Colonic mucosa (tissue), 4 donors: Measurements from ENCODE around the gene DDHD1. TPM values are rescaled to one million over a fixed set of nuclear protein-coding genes. Genes with fewer than 3 reads are reported as not detected.
"Not testable (repeated sequence)": the region's sequence is repeated elsewhere in the genome, so short reads cannot be mapped to it uniquely, and the experiment has no call there.

ENCODE experiments used
- DNase-seq: peaks from one replicate; pipeline ENCODE4 v3.0.0-alpha.2; 2020
- H3K27ac ChIP-seq: fragments of 200-600 bp; one replicate; pipeline ENCODE4 v1.8.0; 2021
- H3K27me3 ChIP-seq: fragments of 200-600 bp; one replicate; pipeline ENCODE4 v1.8.0; 2021
- H3K36me3 ChIP-seq: fragments of 200-600 bp; one replicate; pipeline ENCODE4 v1.8.0; 2021
- H3K4me1 ChIP-seq: fragments of 200-600 bp; one replicate; pipeline ENCODE4 v1.8.0; 2021; ENCODE audit warnings: mild to moderate bottlenecking
- H3K4me3 ChIP-seq: fragments of 200-600 bp; one replicate; pipeline ENCODE4 v1.8.0; 2021
- H3K9ac ChIP-seq, 2 donors: one replicate each; pipeline ENCODE4 v1.7.0; 2013; ENCODE audit warnings: control low read depth in 2 of 2, low read depth in 2 of 2, low read length in 2 of 2
- H3K9me3 ChIP-seq: fragments of 200-600 bp; one replicate; pipeline ENCODE4 v1.8.0; 2021
- intact Hi-C: fragments of 100-400 bp; cut with DNase I; formaldehyde crosslinking; loops from one replicate; pipeline ENCODE4 v1.14.1; 2022
- total RNA-seq, 2 donors: library from RNA; stranded (reverse); fragmentation: NEBNext Ultra II Directional in 1 of 2; extraction: Animal tissue kit (Norgen Biotek cat#: 25700) in 1 of 2; gene quantifications; one replicate each; pipeline ENCODE4 v1.2.1, GENCODE V29; 2021
- TF ChIP-seq, protein P1 (sequence below): fragments of 200-600 bp; IDR thresholded peaks from one replicate; pipeline ENCODE4 v1.8.0; 2022; ENCODE audit warnings: antibody characterized with exemption, mild to moderate bottlenecking
- donor health status: healthy.
- donor health status: DM: no; HTN: no; CAD: no.
- donor health status: DM: no; HTN: no; CAD: no.

The DDHD1 gene
- total RNA-seq, 2 donors from 2014 or later = 7.5 TPM

DNA sequence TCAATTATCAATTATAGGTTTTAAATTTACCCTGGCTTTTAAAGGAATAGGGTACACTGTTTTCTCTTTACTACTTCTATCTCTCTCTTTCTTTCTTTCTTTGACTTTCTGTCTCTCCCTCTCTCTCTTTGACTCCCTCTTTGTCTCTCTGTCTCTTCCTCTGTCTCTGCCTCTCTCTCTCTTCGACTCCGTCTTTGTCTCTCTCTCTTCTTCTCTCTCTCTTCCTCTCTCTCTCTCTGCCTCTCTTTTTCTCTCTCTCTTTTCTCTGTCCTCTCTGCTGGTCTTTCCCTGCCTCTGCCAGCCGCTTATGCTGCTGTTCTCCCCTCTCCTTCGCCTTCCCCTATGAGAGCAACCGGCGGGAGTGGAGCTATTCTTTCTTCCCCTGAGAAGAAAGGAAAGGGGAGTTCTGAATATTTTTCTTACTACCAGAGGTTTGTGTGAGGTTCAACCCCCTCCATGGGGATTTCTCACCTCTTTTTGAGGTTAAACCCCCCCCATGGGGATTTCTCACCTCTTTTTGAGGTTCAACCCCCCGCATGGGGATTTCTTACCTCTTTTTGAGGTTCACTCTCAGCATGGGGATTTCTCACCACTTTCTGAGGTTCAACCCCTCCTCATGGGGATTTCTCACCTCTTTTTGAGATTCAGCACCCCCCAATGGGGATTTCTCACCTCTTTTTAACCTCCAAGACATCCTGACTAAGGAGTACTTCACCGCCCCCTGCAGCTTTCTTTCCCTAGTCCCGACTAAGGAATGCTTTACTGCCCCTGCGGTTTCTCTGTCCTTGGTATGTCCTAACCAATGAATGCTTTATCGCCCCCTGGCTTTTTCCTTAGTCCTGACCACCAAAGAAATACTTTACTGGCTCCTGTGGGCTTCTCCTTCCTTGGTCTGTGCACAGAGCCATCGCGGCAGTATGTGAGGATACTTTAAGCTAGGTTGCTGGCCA is 27.4 kb upstream of the DDHD1 start:
- H3K9me3 ChIP-seq = no peaks in the 10 kb centered on the region
- no peak overlapping the region for H3K27ac ChIP-seq
- H3K4me3 ChIP-seq = no peak overlapping the region
- no peak for DNase-seq
- intact Hi-C loops = no loop called here
- H3K4me1 ChIP-seq = no peaks in the 10 kb centered on the region
- H3K9ac ChIP-seq = no peak overlapping the region
- H3K36me3 ChIP-seq = no peaks in the 10 kb centered on the region
- no peaks in the 10 kb centered on the region for H3K27me3 ChIP-seq
- TF ChIP-seq, protein P1, sequence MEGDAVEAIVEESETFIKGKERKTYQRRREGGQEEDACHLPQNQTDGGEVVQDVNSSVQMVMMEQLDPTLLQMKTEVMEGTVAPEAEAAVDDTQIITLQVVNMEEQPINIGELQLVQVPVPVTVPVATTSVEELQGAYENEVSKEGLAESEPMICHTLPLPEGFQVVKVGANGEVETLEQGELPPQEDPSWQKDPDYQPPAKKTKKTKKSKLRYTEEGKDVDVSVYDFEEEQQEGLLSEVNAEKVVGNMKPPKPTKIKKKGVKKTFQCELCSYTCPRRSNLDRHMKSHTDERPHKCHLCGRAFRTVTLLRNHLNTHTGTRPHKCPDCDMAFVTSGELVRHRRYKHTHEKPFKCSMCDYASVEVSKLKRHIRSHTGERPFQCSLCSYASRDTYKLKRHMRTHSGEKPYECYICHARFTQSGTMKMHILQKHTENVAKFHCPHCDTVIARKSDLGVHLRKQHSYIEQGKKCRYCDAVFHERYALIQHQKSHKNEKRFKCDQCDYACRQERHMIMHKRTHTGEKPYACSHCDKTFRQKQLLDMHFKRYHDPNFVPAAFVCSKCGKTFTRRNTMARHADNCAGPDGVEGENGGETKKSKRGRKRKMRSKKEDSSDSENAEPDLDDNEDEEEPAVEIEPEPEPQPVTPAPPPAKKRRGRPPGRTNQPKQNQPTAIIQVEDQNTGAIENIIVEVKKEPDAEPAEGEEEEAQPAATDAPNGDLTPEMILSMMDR = no peak

DNA sequence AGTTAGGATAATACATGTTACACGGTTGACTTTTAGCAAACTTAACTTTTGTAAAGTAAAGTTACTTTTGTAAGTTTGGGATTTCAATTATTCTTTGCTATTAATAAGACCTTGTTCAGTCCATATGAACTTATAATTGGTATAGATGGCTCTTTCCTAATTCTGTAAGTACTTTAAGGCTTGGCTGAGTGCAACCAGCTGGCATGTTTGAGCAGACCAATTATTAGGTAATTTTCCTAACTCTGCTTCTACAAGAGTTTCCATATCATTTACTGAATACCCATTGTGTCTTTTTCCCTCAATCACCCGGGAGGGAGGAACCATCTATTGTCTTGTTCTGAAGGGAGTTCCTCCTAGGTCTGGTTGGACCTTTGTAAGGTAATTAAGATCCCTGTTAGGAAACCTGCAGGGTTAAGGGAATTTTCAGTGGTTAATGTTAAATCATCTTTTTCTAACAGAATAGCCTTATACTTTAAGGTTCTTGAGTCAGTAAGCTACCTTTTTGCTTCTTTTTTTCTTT is 26.4 kb upstream of the DDHD1 start:
- H3K4me3 ChIP-seq, H3K4me1 ChIP-seq, H3K27ac ChIP-seq, DNase-seq, intact Hi-C loops, H3K27me3 ChIP-seq, H3K9ac ChIP-seq, H3K36me3 ChIP-seq, H3K9me3 ChIP-seq: not testable (repeated sequence)

DNA sequence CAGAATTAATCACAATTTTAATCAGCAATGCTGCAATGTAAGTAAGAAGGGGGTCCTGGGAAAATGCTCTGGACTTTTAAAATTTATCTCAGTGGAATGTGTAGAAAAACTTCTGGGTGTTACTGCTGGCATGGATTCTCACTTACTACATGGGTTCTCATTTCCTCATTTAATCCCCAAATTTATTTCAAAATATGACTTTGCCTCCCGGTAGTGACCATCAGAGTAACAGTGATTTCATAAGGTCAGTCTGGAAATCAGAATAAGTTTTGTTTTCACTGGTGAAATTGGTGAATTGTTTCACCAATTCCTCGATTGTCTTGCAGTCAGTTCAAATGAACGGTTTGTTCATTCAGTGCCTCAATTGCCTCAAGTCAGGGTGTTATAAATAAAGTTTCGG is 22.3 kb upstream of the DDHD1 start:
- Histone ChIP-seq H3K9me3 (no peaks in the 10 kb centered on the region), H3K27me3 (no peaks in the 10 kb centered on the region), H3K4me3 (no peak overlapping the region), H3K9ac (no peak overlapping the region), H3K4me1 (no peaks in the 10 kb centered on the region), H3K27ac (no peak overlapping the region), H3K36me3 (no peaks in the 10 kb centered on the region)
- intact Hi-C loops = no loop called here
- DNase-seq = no peak
- TF ChIP-seq, protein P1 = no peak

DNA sequence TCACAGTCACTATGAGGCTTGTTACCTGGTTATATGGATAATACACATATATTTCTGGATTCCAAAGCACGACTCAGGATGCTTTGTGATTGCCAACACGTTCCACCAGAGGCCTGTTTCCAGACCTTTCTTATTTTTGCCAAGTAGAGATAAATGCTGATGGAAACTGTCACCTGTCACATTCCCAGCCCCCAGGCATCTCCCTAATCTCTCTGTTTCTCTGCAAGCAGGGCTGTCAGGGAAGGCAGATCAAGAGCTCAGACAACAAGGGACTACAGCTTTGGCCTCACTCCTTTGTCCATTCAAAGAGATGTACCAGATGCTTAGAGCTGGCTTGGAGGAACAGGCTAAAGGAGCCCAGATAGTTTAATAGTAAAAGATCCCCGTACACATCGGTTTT is 21.8 kb upstream of the DDHD1 start:
- TF ChIP-seq, protein P1 = no peak
- Histone ChIP-seq H3K4me3 (no peak overlapping the region), H3K36me3 (no peaks in the 10 kb centered on the region), H3K9ac (no peak overlapping the region), H3K9me3 (no peaks in the 10 kb centered on the region), H3K4me1 (no peaks in the 10 kb centered on the region), H3K27me3 (no peaks in the 10 kb centered on the region), H3K27ac (no peak overlapping the region)
- intact Hi-C loops = no loop called here
- no peak for DNase-seq

DNA sequence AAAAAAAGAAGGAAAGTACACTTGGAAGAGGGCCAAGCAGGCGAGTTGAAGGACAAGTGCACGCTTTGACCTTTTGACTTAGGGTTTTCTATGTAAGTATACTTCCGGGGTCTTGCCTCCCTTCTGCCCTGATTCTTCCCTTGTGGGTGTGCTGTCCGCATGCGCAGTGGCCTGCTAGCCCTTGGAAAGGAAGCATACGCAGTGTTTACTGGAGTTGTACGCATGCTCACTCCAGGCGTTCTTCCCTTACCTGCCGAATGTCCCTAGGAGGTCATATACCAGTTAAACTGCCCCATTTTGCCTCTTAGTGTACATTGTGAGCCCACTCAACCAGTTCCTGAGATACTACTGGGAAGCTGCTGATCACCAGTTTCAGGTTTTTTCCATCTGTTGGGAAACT is 15.7 kb upstream of the DDHD1 start:
- Histone ChIP-seq H3K27me3 (no peaks in the 10 kb centered on the region), H3K27ac (no peak overlapping the region), H3K36me3 (no peaks in the 10 kb centered on the region), H3K4me3 (no peak overlapping the region), H3K9me3 (no peaks in the 10 kb centered on the region), H3K9ac (no peak overlapping the region), H3K4me1 (no peaks in the 10 kb centered on the region)
- intact Hi-C loops = no loop called here
- TF ChIP-seq, protein P1 = no peak
- DNase-seq = no peak
